Astrocyte of the cerebellum (primary cell): ENCODE measurements around the gene KRT78.

Experiments
- DNase-seq: peaks from one replicate; pipeline ENCODE4 v3.0.0-alpha.2; 2011; ENCODE audit warnings: low read depth
- H3K4me3 ChIP-seq: 2 replicates; pipeline ENCODE4 v1.5.1; 2011; ENCODE audit warnings: mild to moderate bottlenecking, low read depth, low read length, moderate library complexity
- in situ Hi-C: cut with HindIII; loops from 2 replicates; pipeline ENCODE4 v1.10.0; 2017; ENCODE audit warnings: low sequenced_read_pairs
- TF ChIP-seq, protein P1 (sequence below): IDR thresholded peaks from 2 replicates; pipeline ENCODE4 v1.5.1; 2012; ENCODE audit warnings: low read length, low read depth, moderate library complexity, mild to moderate bottlenecking; ENCODE audit errors: missing control alignments

The KRT78 gene

DNA sequence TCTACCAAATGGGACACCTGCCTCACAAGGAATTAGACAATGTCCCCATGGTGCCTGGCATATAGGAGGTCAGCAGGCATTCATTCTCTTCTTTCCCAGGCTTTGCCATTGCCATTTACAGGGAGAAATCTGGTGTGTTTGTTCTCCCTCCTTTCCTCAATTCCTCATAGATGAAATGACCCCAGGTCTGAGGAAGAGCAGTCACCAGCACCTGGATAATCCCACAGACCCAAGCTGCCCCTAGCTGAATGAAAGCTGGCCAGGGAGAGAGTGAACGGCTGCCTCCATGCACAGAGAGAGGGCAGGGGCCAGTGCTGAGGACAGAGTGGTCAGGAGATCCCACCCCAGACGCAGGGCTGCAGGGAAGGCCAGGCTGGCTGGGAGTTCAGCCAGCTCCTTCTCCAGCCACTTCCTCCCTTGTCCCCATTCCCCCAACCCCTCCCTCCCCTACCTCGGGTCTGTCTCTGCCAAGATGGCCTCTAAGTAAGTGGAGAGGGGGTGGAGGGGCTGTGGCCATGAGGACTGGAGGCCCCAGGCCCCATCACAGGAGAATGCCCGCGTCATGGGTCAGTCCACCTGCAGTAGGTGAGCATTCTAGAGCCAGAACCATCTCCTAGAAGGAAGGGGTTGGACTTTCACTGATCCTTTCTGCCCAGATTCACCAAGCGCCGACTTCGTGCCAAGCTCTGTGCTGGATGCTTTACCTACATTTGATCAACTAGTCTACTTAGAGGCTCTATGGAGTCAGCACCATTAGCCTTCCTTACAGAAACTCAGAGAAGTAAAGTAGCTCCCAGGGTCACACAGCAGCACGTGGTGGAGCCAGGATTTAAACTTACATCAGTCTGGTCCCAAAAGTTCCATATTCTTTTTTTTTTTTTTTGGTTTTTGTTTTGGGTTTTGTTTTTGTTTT lies 32.9 kb downstream of the KRT78 start:
- TF ChIP-seq, protein P1, sequence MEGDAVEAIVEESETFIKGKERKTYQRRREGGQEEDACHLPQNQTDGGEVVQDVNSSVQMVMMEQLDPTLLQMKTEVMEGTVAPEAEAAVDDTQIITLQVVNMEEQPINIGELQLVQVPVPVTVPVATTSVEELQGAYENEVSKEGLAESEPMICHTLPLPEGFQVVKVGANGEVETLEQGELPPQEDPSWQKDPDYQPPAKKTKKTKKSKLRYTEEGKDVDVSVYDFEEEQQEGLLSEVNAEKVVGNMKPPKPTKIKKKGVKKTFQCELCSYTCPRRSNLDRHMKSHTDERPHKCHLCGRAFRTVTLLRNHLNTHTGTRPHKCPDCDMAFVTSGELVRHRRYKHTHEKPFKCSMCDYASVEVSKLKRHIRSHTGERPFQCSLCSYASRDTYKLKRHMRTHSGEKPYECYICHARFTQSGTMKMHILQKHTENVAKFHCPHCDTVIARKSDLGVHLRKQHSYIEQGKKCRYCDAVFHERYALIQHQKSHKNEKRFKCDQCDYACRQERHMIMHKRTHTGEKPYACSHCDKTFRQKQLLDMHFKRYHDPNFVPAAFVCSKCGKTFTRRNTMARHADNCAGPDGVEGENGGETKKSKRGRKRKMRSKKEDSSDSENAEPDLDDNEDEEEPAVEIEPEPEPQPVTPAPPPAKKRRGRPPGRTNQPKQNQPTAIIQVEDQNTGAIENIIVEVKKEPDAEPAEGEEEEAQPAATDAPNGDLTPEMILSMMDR = no peak
- DNase-seq = no peak
- in situ Hi-C loops = no loop called here
- H3K4me3 ChIP-seq = no peak overlapping the region

- TF ChIP-seq, protein P1 = no peak
- H3K4me3 ChIP-seq = no peak overlapping the region
- no peak for DNase-seq
- in situ Hi-C loops = no loop called here
Measured at GRCh38 chr12:52815161-52815560, 33.6 kb downstream of the KRT78 start.

GRCh38 chr12:52814710-52815155 lies 34.1 kb downstream of the KRT78 start:
- TF ChIP-seq, protein P1 = no peak
- H3K4me3 ChIP-seq = no peak overlapping the region
- in situ Hi-C loops = no loop called here
- DNase-seq = no peak

- no peak for DNase-seq
- TF ChIP-seq, protein P1 = no peak
- no peak within 1 kb of the TSS for H3K4me3 ChIP-seq
- in situ Hi-C loops = no loop called here
Measured at GRCh38 chr12:52813885-52814709, 34.7 kb downstream of the KRT78 start, which contains the start of gene KRT4. TSS of gene KRT4 (minus strand) at chr12:52814116. CDS start at chr12:52814058, 58 bp downstream.

- TF ChIP-seq, protein P1 = no peak
- H3K4me3 ChIP-seq = no peak overlapping the region
- DNase-seq = no peak
- in situ Hi-C loops = no loop called here
Measured at GRCh38 chr12:52813203-52813819, 35.5 kb downstream of the KRT78 start.

GRCh38 chr12:52812749-52813148 lies 36.0 kb downstream of the KRT78 start:
- in situ Hi-C loops = no loop called here
- no peak for DNase-seq
- no peak overlapping the region for H3K4me3 ChIP-seq
- TF ChIP-seq, protein P1 = no peak
